ENCODE results near the gene NFKB2. TPM values are rescaled to one million over a fixed set of nuclear protein-coding genes. Genes with fewer than 3 reads are reported as not detected.

Gene NFKB2
- total RNA-seq, 1 experiment from 2014 or later, result 64.7 TPM

DNA sequence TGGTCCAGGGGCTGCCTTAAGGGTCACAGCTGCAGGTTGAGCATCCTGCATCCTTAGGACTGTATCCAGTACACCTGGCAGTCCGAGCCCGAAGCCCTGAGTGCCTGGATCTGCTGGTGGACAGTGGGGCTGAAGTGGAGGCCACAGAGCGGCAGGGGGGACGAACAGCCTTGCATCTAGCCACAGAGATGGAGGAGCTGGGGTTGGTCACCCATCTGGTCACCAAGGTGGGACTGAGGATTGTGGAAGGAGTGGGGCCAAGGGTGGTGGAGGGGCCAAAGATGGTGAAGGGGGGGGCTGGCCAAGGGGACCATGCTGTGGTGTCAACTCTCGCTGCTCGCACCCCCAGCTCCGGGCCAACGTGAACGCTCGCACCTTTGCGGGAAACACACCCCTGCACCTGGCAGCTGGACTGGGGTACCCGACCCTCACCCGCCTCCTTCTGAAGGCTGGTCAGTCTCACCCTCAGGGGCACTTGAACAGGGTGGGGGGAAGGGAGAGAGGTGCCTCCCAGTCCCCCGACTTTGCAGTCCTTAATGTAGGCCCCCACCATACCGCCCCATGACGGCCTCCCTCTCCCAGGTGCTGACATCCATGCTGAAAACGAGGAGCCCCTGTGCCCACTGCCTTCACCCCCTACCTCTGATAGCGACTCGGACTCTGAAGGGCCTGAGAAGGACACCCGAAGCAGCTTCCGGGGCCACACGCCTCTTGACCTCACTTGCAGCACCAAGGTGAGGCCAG, 5.3 kb downstream of the NFKB2 start:
- TF ChIP-seq, protein P1, sequence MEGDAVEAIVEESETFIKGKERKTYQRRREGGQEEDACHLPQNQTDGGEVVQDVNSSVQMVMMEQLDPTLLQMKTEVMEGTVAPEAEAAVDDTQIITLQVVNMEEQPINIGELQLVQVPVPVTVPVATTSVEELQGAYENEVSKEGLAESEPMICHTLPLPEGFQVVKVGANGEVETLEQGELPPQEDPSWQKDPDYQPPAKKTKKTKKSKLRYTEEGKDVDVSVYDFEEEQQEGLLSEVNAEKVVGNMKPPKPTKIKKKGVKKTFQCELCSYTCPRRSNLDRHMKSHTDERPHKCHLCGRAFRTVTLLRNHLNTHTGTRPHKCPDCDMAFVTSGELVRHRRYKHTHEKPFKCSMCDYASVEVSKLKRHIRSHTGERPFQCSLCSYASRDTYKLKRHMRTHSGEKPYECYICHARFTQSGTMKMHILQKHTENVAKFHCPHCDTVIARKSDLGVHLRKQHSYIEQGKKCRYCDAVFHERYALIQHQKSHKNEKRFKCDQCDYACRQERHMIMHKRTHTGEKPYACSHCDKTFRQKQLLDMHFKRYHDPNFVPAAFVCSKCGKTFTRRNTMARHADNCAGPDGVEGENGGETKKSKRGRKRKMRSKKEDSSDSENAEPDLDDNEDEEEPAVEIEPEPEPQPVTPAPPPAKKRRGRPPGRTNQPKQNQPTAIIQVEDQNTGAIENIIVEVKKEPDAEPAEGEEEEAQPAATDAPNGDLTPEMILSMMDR (IDR thresholded peaks at IDR 0.05; ENCODE audit: unreplicated experiment), result no peak
- Mint-ChIP-seq H3K4me3 (ENCODE audit: low read depth, unreplicated experiment) (no peak overlapping the region), H3K27ac (ENCODE audit: unreplicated experiment) (peak overlapping the region; percentile 39), H3K4me1 (ENCODE audit: low read depth, unreplicated experiment) (peaks cover 12% of the 10 kb centered on the region), H3K9me3 (ENCODE audit: low read depth, unreplicated experiment) (no peaks in the 10 kb centered on the region), H3K36me3 (ENCODE audit: insufficient read depth, unreplicated experiment) (peaks cover 35% of the 10 kb centered on the region), H3K27me3 (ENCODE audit: unreplicated experiment) (no peaks in the 10 kb centered on the region)
- DNase-seq, result no peak
- intact Hi-C loops (cut with micrococcal nuclease; ENCODE audit: unreplicated experiment), result no loop called here
- BruUV-seq (replicated peaks), result no TSS peak
- CTCF ChIA-PET, result no interaction called here

DNA sequence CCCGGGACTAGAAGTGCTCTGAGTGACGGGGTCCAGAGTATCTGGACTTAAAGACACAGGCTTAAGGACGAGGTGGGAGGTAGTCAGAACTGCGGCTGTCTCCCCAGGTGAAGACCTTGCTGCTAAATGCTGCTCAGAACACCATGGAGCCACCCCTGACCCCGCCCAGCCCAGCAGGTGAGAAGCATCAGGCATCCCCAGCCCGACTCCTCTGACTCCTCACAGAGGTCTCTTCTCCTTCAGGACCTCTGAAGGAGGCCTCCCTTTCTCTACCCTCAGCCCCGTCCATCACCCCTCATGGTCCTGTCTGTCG, 5.8 kb downstream of the NFKB2 start:
- peaks cover 29% of the 10 kb centered on the region for H3K36me3 Mint-ChIP-seq (ENCODE audit: insufficient read depth, unreplicated experiment)
- H3K27me3 Mint-ChIP-seq (ENCODE audit: unreplicated experiment), result no peaks in the 10 kb centered on the region
- intact Hi-C loops (cut with micrococcal nuclease; ENCODE audit: unreplicated experiment), result no loop called here
- BruUV-seq (replicated peaks), result no TSS peak
- no peak overlapping the region for H3K27ac Mint-ChIP-seq (ENCODE audit: unreplicated experiment)
- DNase-seq, result no peak
- TF ChIP-seq, protein P1 (IDR thresholded peaks at IDR 0.05; ENCODE audit: unreplicated experiment), result no peak
- no peaks in the 10 kb centered on the region for H3K9me3 Mint-ChIP-seq (ENCODE audit: low read depth, unreplicated experiment)
- CTCF ChIA-PET, result no interaction called here
- peaks cover 12% of the 10 kb centered on the region for H3K4me1 Mint-ChIP-seq (ENCODE audit: low read depth, unreplicated experiment)
- no peak overlapping the region for H3K4me3 Mint-ChIP-seq (ENCODE audit: low read depth, unreplicated experiment)

DNA sequence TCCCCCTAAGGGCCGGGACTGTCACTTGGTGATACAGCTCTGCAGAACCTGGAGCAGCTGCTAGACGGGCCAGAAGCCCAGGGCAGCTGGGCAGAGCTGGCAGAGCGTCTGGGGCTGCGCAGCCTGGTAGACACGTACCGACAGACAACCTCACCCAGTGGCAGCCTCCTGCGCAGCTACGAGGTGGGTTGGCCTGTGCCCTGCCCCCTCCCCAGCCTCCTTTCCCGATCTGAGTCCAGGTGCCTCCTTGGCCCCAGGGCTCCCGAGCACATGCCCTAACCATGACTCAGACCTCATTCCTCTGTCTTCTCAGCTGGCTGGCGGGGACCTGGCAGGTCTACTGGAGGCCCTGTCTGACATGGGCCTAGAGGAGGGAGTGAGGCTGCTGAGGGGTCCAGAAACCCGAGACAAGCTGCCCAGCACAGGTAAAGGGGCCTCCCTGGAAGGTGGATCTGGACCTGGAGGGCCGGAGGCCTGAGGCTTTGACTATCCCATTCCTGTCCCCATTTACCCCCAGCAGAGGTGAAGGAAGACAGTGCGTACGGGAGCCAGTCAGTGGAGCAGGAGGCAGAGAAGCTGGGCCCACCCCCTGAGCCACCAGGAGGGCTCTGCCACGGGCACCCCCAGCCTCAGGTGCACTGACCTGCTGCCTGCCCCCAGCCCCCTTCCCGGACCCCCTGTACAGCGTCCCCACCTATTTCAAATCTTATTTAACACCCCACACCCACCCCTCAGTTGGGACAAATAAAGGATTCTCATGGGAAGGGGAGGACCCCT, 6.4 kb downstream of the NFKB2 start:
- CTCF ChIA-PET, result no interaction called here
- Mint-ChIP-seq H3K9me3 (ENCODE audit: low read depth, unreplicated experiment) (no peaks in the 10 kb centered on the region), H3K36me3 (ENCODE audit: insufficient read depth, unreplicated experiment) (peaks cover 28% of the 10 kb centered on the region), H3K27ac (ENCODE audit: unreplicated experiment) (no peak overlapping the region), H3K27me3 (ENCODE audit: unreplicated experiment) (no peaks in the 10 kb centered on the region), H3K4me3 (ENCODE audit: low read depth, unreplicated experiment) (no peak overlapping the region), H3K4me1 (ENCODE audit: low read depth, unreplicated experiment) (peaks cover 12% of the 10 kb centered on the region)
- TF ChIP-seq, protein P1 (IDR thresholded peaks at IDR 0.05; ENCODE audit: unreplicated experiment), result no peak
- no TSS peak for BruUV-seq (replicated peaks)
- intact Hi-C loops (cut with micrococcal nuclease; ENCODE audit: unreplicated experiment), result no loop called here
- DNase-seq, result peak; percentile 63

DNA sequence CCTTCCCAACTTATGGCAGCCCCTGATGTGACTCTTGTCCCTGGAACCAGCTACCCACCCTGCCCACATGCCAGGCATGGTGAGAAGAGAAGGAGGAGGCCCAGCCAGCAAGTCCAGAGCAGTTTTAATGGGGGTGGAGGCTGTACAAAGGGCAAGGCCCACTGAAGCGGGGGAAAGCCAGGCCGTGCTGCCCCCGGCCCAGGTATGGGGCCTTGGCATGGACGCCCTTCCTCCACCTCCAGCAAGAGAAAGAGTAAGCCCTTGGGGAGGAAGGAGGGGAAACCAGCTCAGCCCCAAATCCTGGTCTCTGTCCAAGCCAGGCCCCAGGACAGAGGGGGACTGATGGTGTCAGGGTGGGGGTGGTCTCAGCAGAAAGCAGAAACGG, 7.0 kb downstream of the NFKB2 start:
- Mint-ChIP-seq H3K4me3 (ENCODE audit: low read depth, unreplicated experiment) (no peak overlapping the region), H3K27me3 (ENCODE audit: unreplicated experiment) (peaks cover 5% of the 10 kb centered on the region), H3K4me1 (ENCODE audit: low read depth, unreplicated experiment) (peaks cover 12% of the 10 kb centered on the region), H3K9me3 (ENCODE audit: low read depth, unreplicated experiment) (no peaks in the 10 kb centered on the region), H3K36me3 (ENCODE audit: insufficient read depth, unreplicated experiment) (peaks cover 28% of the 10 kb centered on the region), H3K27ac (ENCODE audit: unreplicated experiment) (no peak overlapping the region)
- intact Hi-C loops (cut with micrococcal nuclease; ENCODE audit: unreplicated experiment), result no loop called here
- no TSS peak for BruUV-seq (replicated peaks)
- DNase-seq, result no peak
- TF ChIP-seq, protein P1 (IDR thresholded peaks at IDR 0.05; ENCODE audit: unreplicated experiment), result no peak
- CTCF ChIA-PET, result interaction anchor here (1.3 kb wide), 1 partner anchor 19 kb away, joined by 6 read pairs; the partner anchor contains the start of gene FBXL15

Measured in Calu3 (cell line).